Loucy (cell line): ENCODE measurements around the gene FFAR4.
A peak's percentile ranks its signal among the peaks of the same experiment; 100 is the strongest.
"Not testable (repeated sequence)": the region's sequence is repeated elsewhere in the genome, so short reads cannot be mapped to it uniquely, and the experiment has no call there.

ENCODE experiments used
- H2AFZ ChIP-seq: fragments of 200-600 bp; sonication (generic); 2 replicates; pipeline ENCODE4 v1.6.0; 2016; ENCODE audit warnings: antibody characterized with exemption, mild to moderate bottlenecking, low read length, moderate library complexity
- H3F3A ChIP-seq: fragments of 200-600 bp; 2 replicates; pipeline ENCODE4 v1.6.0; 2016; ENCODE audit warnings: antibody characterized with exemption, low read depth, mild to moderate bottlenecking
- H3K27me3 ChIP-seq: fragments of 200-600 bp; sonication (generic); 2 replicates; pipeline ENCODE4 v1.6.1; 2014; ENCODE audit warnings: low read length, mild to moderate bottlenecking; ENCODE audit not compliant: insufficient read depth, poor library complexity, severe bottlenecking
- H3K36me3 ChIP-seq: fragments of 200-600 bp; sonication (generic); 2 replicates; pipeline ENCODE4 v1.6.1; 2016; ENCODE audit warnings: low read length; ENCODE audit not compliant: insufficient read depth
- H3K4me1 ChIP-seq: fragments of 200-600 bp; sonication (generic); 2 replicates; pipeline ENCODE4 v1.5.1; 2014; ENCODE audit warnings: low read length, mild to moderate bottlenecking; ENCODE audit not compliant: insufficient read depth, poor library complexity, severe bottlenecking
- H3K4me2 ChIP-seq: fragments of 200-600 bp; sonication (generic); 2 replicates; pipeline ENCODE4 v1.6.0; 2014; ENCODE audit warnings: antibody characterized with exemption, low read length, low read depth, mild to moderate bottlenecking; ENCODE audit not compliant: poor library complexity, severe bottlenecking
- H3K4me3 ChIP-seq: fragments of 200-600 bp; sonication (generic); 2 replicates; pipeline ENCODE4 v1.5.1; 2014; ENCODE audit warnings: low read length, mild to moderate bottlenecking, mixed read lengths; ENCODE audit not compliant: poor library complexity, severe bottlenecking
- H3K79me2 ChIP-seq: fragments of 200-600 bp; sonication (generic); 2 replicates; pipeline ENCODE4 v1.6.1; 2014; ENCODE audit warnings: low read length; ENCODE audit not compliant: insufficient read depth
- H3K9ac ChIP-seq: fragments of 200-600 bp; sonication (generic); 2 replicates; pipeline ENCODE4 v1.6.0; 2014; ENCODE audit warnings: mild to moderate bottlenecking, low read depth, low read length, moderate library complexity; ENCODE audit not compliant: poor library complexity, severe bottlenecking
- H3K9me2 ChIP-seq: fragments of 200-600 bp; sonication (generic); replicated peaks from 2 replicates; pipeline ENCODE4 v1.6.1; 2016; ENCODE audit warnings: low read depth, low read length, mixed read lengths
- H3K9me3 ChIP-seq: fragments of 200-600 bp; sonication (generic); 2 replicates; pipeline ENCODE4 v1.6.1; 2014; ENCODE audit warnings: mild to moderate bottlenecking, antibody characterized with exemption, low read length, low read depth; ENCODE audit not compliant: insufficient read depth
- H4K20me1 ChIP-seq: fragments of 200-600 bp; sonication (generic); 2 replicates; pipeline ENCODE4 v1.6.0; 2014; ENCODE audit warnings: antibody characterized with exemption, low read length, mild to moderate bottlenecking; ENCODE audit not compliant: insufficient read depth, poor library complexity, severe bottlenecking
- CTCF ChIP-seq: fragments of 200-600 bp; sonication (generic); conservative IDR thresholded peaks from 2 replicates; pipeline ENCODE4 v1.5.1; 2014; ENCODE audit warnings: mild to moderate bottlenecking, antibody characterized with exemption, low read length
- EZH2phosphoT487 ChIP-seq: fragments of 200-600 bp; IDR thresholded peaks from 2 replicates; pipeline ENCODE4 v1.6.1; 2018; ENCODE audit warnings: antibody characterized with exemption, mild to moderate bottlenecking, moderate library complexity, borderline replicate concordance

Gene FFAR4

DNA sequence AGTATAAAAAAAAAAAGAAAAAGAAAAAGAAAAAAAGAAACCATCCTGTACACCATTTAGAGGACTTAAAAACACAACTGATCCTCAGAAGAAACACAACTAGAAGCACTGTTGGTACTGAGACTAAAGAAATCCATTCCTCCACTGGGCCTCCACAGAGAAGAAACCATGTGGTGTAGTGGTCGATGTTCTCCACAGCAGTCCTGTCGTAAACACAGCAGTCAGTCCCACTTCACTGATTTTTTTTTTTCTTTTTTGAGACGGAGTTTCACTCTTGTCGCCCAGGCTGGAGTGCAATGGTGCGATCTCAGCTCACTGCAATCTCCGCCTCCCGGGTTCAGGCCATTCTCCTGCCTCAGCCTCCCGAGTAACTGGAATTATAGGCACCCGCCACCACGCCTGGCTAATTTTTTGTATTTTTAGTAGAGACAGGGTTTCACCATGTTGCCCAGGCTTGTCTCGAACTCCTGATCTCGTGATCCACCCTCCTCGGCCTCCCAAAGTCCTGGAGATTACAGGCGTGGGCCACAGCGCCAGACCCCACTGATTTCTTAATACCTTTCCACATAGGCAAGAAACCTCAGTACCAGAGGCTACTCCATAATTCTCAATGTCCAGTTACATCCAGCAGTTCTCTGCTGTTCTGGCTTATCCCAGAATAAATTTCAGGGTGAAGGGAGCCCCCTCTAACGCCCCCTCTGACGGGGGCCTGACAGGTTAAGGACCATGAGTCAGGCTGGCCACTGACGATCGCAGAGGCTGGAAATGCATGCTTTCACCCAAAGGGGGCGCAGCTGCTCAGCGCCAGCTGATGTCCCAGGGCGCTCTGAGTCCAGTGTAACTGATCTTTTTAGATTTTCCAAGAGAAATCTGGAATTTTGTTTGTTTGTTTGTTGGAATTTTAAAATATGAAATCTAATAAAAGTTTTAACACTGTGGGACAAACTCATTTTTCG lies 24.8 kb upstream of the FFAR4 start:
- Histone ChIP-seq H2AFZ (no peak overlapping the region), H3K4me3 (no peak overlapping the region), H3K36me3 (no peaks in the 10 kb centered on the region), H3K4me2 (no peak overlapping the region), H3K9me3 (no peaks in the 10 kb centered on the region), H3K79me2 (no peaks in the 10 kb centered on the region), H3K9me2 (no peaks in the 10 kb centered on the region), H3K4me1 (no peaks in the 10 kb centered on the region), H4K20me1 (no peaks in the 10 kb centered on the region), H3K9ac (no peak overlapping the region), H3F3A (no peaks in the 10 kb centered on the region), H3K27me3 (no peaks in the 10 kb centered on the region)
- TF ChIP-seq CTCF (peak; percentile 74), EZH2phosphoT487 (no peak)

- no peak overlapping the region for H3K4me3 ChIP-seq
- no peak overlapping the region for H2AFZ ChIP-seq
- no peaks in the 10 kb centered on the region for H3K9me2 ChIP-seq
- no peaks in the 10 kb centered on the region for H4K20me1 ChIP-seq
- no peaks in the 10 kb centered on the region for H3K9me3 ChIP-seq
- no peaks in the 10 kb centered on the region for H3K27me3 ChIP-seq
- no peak overlapping the region for H3K9ac ChIP-seq
- no peak overlapping the region for H3K4me2 ChIP-seq
- no peaks in the 10 kb centered on the region for H3K4me1 ChIP-seq
- TF ChIP-seq EZH2phosphoT487 (no peak), CTCF (no peak; the same call in 1 of the 2 replicates)
- no peaks in the 10 kb centered on the region for H3F3A ChIP-seq
- H3K36me3 ChIP-seq: no peaks in the 10 kb centered on the region
- H3K79me2 ChIP-seq: no peaks in the 10 kb centered on the region
Observed at GRCh38 chr10:93542358-93542791, 24.1 kb upstream of the FFAR4 start.

- not testable (repeated sequence) for H3K79me2 ChIP-seq, H3K4me2 ChIP-seq, H3K4me3 ChIP-seq, H3F3A ChIP-seq, H3K36me3 ChIP-seq, H3K9me2 ChIP-seq, H2AFZ ChIP-seq, H3K9me3 ChIP-seq, H4K20me1 ChIP-seq, H3K4me1 ChIP-seq, H3K27me3 ChIP-seq, H3K9ac ChIP-seq
Observed at GRCh38 chr10:93546995-93547394, 19.5 kb upstream of the FFAR4 start.
